Skeletal muscle tissue (tissue), 2 donors: ENCODE data around the gene DUS4L. TPM values are rescaled to one million over a fixed set of nuclear protein-coding genes. Genes with fewer than 3 reads are reported as not detected.

ENCODE experiments used
- small RNA-seq: library from RNA; depleted of rRNA; stranded (forward); fragments of <200 nt; gene quantifications from one replicate; pipeline ENCODE3, GENCODE V24; 2014
- total RNA-seq: library from RNA; depleted of rRNA; stranded (reverse); fragments of >200 nt; gene quantifications from one replicate; pipeline ENCODE4 v1.2.3, GENCODE V29; 2014

Gene DUS4L
- total RNA-seq, 1 donor from 2014 or later: 3.1 TPM

Small RNAs within 50 kb of the gene (small RNA-seq; reads per million reads assigned to genes)
- gene RF01233: not detected

Other genes with a start within 250 kb of the DUS4L start
- under 0.01 TPM for gene GPR22, start 93.9 kb upstream of the DUS4L start, total RNA-seq
- 21.4 TPM for gene COG5, start 51 bp upstream of the DUS4L start, total RNA-seq
- 12.0 TPM for gene BCAP29, start 16.3 kb downstream of the DUS4L start, total RNA-seq
- 0.52 TPM for gene SLC26A4, start 96.9 kb downstream of the DUS4L start, total RNA-seq
- 18.3 TPM for gene CBLL1, start 180.2 kb downstream of the DUS4L start, total RNA-seq
- not detected for gene SLC26A3, start 239.3 kb downstream of the DUS4L start, total RNA-seq